Pancreas (tissue), 10 donors: ENCODE results near the gene ODAM. TPM values are rescaled to one million over a fixed set of nuclear protein-coding genes. Genes with fewer than 3 reads are reported as not detected.

Experiments
- ATAC-seq, 4 donors: fragments of 200-7000 bp; cut with Tn5 transposase; one replicate each; pipeline versions ENCODE4 v1.8.0 to v1.9.1; 2020; ENCODE audit warnings: mild to moderate bottlenecking in 4 of 4, moderate library complexity in 4 of 4
- DNase-seq, 6 donors: peaks; one replicate each; pipeline ENCODE4 v3.0.0-alpha.2; 2020
- FAIRE-seq: peaks from 2 replicates; lab custom pipeline; 2012; peaks lifted over from hg19 to GRCh38; lab: Jason Lieb, UNC
- H3K27ac ChIP-seq, 4 donors: fragments of 200-600 bp; sonication (generic); 1 replicate in 3 of 4; 2 replicates in 1 of 4; pipeline versions ENCODE4 v1.5.0 to v1.8.0; 2020
- H3K27me3 ChIP-seq, 4 donors: fragments of 200-600 bp; one replicate each; pipeline ENCODE4 v1.8.0; 2021
- H3K36me3 ChIP-seq, 3 donors: fragments of 200-600 bp; sonication (generic) in 1 of 3; one replicate each; pipeline versions ENCODE4 v1.5.0 to v1.8.0; 2020 to 2021
- H3K4me1 ChIP-seq, 3 donors: fragments of 200-600 bp; one replicate each; pipeline ENCODE4 v1.8.0; 2021
- H3K4me3 ChIP-seq, 4 donors: fragments of 200-600 bp; sonication (generic) in 2 of 4; one replicate each; pipeline versions ENCODE4 v1.5.0 to v1.8.0; 2020 to 2021
- H3K9me3 ChIP-seq, 4 donors: fragments of 200-600 bp; one replicate each; pipeline ENCODE4 v1.8.0; 2021
- CTCF ChIP-seq, 4 donors: fragments of 200-600 bp; sonication (generic) in 3 of 4; IDR thresholded peaks; one replicate each; pipeline versions ENCODE4 v1.5.0 to v1.8.0; 2021; ENCODE audit warnings: antibody characterized with exemption in 4 of 4
- WGBS, 2 donors: extraction: QIAGEN DNeasy Blood & Tissue Kit; methylation state at CpG; one replicate each; pipeline ENCODE4 v1.1.7; 2013; 5-methylcytosine and 5-hydroxymethylcytosine counted together
- intact Hi-C, 3 donors: fragments of 100-400 bp; cut with DNase I; formaldehyde crosslinking; loops; one replicate each; pipeline versions ENCODE4 v1.11.1 to v1.14.2; 2022
- polyA plus RNA-seq, 2 donors: library from polyadenylated mRNA; stranded (reverse); fragments of 200-250 nt; gene quantifications; one replicate each; pipeline ENCODE4 v1.2.3, GENCODE V29; 2013
- total RNA-seq, 6 donors: library from RNA; stranded (reverse); fragmentation: NEBNext Ultra II Directional in 4 of 6; extraction: Animal tissue kit (Norgen Biotek cat#: 25700) in 4 of 6; gene quantifications; one replicate each; pipeline versions ENCODE4 v1.2.1 to v1.2.4, GENCODE V29; 2021 to 2023
- donor health status: healthy with polysubstance abuse.
- donor health status: DM: no; HTN: no; CAD: no; lungs with moderate emphysema.
- donor health status: DM: no; HTN: no; CAD: no.
- donor health status: control.
- donor health status: control.
- donor health status: Bipolar disorder and iron deficiency.
- donor health status: DM: yes; HTN: yes; CAD: no.
- donor health status: DM: no; HTN: no; CAD: no.
- donor health status: DM: no; HTN: no; CAD: no.
- donor health status: DM: yes; HTN: yes; CAD: no.

The ODAM gene
- total and polyA plus RNA-seq, 8 donors, result 0.19 to 1.2 (median 0.48) TPM; not detected in 2

GRCh38 chr4:70177090-70177489, 18.4 kb upstream of the ODAM start:
- Histone ChIP-seq H3K36me3 (no peaks in the 10 kb centered on the region), H3K4me3 (no peak overlapping the region), H3K9me3 (no peaks in the 10 kb centered on the region), H3K27me3 (no peaks in the 10 kb centered on the region), H3K27ac (no peak overlapping the region), H3K4me1 (peaks cover 0 to 6% (median 3%) of the 10 kb centered on the region in 3 donors)
- intact Hi-C loops, result no loop called here
- DNase-seq (no peak), ATAC-seq (no peak), FAIRE-seq (no peak)
- no peak for TF ChIP-seq CTCF (IDR thresholded peaks at IDR 0.05)
- WGBS, 2 donors, result 31 to 34% methylated on average over 5 of the region's 5 CpGs

GRCh38 chr4:70178075-70178660, 17.4 kb upstream of the ODAM start:
- H3K27ac ChIP-seq, result no peak overlapping the region
- TF ChIP-seq CTCF (IDR thresholded peaks at IDR 0.05), result no peak
- peaks cover 0 to 9% (median 4%) of the 10 kb centered on the region in 3 donors for H3K4me1 ChIP-seq
- H3K9me3 ChIP-seq, result no peaks in the 10 kb centered on the region
- FAIRE-seq (no peak), DNase-seq (no peak), ATAC-seq (no peak)
- 85 to 89% methylated on average over 5 of the region's 5 CpGs for WGBS, 2 donors
- H3K36me3 ChIP-seq, result no peaks in the 10 kb centered on the region
- no peaks in the 10 kb centered on the region for H3K27me3 ChIP-seq
- intact Hi-C loops, result no loop called here
- no peak overlapping the region for H3K4me3 ChIP-seq

GRCh38 chr4:70179811-70180210, 15.7 kb upstream of the ODAM start:
- no peak for FAIRE-seq
- intact Hi-C loops, result no loop called here
- no peak for DNase-seq

GRCh38 chr4:70181864-70182263, 13.7 kb upstream of the ODAM start:
- Histone ChIP-seq H3K4me3 (no peak overlapping the region), H3K27ac (peak overlapping the region in 1 of 4 donors; percentile 11), H3K4me1 (peaks cover 0 to 15% (median 13%) of the 10 kb centered on the region in 3 donors), H3K36me3 (no peaks in the 10 kb centered on the region), H3K27me3 (no peaks in the 10 kb centered on the region), H3K9me3 (no peaks in the 10 kb centered on the region)
- no peak for FAIRE-seq
- 48 to 50% methylated on average over 1 of the region's 1 CpG for WGBS, 2 donors
- no peak for TF ChIP-seq CTCF (IDR thresholded peaks at IDR 0.05)
- no peak for DNase-seq
- ATAC-seq, result no peak
- intact Hi-C loops, result no loop called here

More at GRCh38 chr4:70179811-70180210, 15.7 kb upstream of the ODAM start:
- ATAC-seq, result no peak
- H3K4me1 ChIP-seq, result peaks cover 0 to 15% (median 13%) of the 10 kb centered on the region in 3 donors
- H3K27ac ChIP-seq, result no peak overlapping the region
- no peak for TF ChIP-seq CTCF (IDR thresholded peaks at IDR 0.05)
- H3K36me3 ChIP-seq, result no peaks in the 10 kb centered on the region
- no peaks in the 10 kb centered on the region for H3K27me3 ChIP-seq
- H3K9me3 ChIP-seq, result no peaks in the 10 kb centered on the region
- H3K4me3 ChIP-seq, result no peak overlapping the region
- WGBS, 2 donors, result 60 to 70% methylated on average over 2 of the region's 2 CpGs

GRCh38 chr4:70182517-70183167, 12.9 kb upstream of the ODAM start:
- no peak overlapping the region for H3K4me3 ChIP-seq
- ATAC-seq, result peak; percentile 50 to 88 (median 78)
- peaks cover 0 to 19% (median 13%) of the 10 kb centered on the region in 3 donors for H3K4me1 ChIP-seq
- intact Hi-C loops, result no loop called here
- no peaks in the 10 kb centered on the region for H3K9me3 ChIP-seq
- FAIRE-seq, result no peak
- no peaks in the 10 kb centered on the region for H3K36me3 ChIP-seq
- WGBS, 2 donors, result 4 to 10% methylated on average over 2 of the region's 2 CpGs
- H3K27me3 ChIP-seq, result no peaks in the 10 kb centered on the region
- H3K27ac ChIP-seq, result peak overlapping the region in 2 of 4 donors; percentile 11 to 33
- no peak for DNase-seq
- TF ChIP-seq CTCF (IDR thresholded peaks at IDR 0.05), result no peak
